ENCODE measurements around the gene MYOZ2. TPM values are rescaled to one million over a fixed set of nuclear protein-coding genes. Genes with fewer than 3 reads are reported as not detected.
A peak's percentile ranks its signal among the peaks of the same experiment; 100 is the strongest.

The MYOZ2 gene
- total RNA-seq, 1 donor from 2014 or later, result not detected

GRCh38 chr4:119211867-119212233 lies 76.2 kb downstream of the MYOZ2 start:
- TF ChIP-seq, protein P1, sequence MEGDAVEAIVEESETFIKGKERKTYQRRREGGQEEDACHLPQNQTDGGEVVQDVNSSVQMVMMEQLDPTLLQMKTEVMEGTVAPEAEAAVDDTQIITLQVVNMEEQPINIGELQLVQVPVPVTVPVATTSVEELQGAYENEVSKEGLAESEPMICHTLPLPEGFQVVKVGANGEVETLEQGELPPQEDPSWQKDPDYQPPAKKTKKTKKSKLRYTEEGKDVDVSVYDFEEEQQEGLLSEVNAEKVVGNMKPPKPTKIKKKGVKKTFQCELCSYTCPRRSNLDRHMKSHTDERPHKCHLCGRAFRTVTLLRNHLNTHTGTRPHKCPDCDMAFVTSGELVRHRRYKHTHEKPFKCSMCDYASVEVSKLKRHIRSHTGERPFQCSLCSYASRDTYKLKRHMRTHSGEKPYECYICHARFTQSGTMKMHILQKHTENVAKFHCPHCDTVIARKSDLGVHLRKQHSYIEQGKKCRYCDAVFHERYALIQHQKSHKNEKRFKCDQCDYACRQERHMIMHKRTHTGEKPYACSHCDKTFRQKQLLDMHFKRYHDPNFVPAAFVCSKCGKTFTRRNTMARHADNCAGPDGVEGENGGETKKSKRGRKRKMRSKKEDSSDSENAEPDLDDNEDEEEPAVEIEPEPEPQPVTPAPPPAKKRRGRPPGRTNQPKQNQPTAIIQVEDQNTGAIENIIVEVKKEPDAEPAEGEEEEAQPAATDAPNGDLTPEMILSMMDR (IDR thresholded peaks at IDR 0.05; ENCODE audit: insufficient read depth, low read length, severe bottlenecking), result no peak
- no peak for FAIRE-seq
- no peak for DNase-seq (ENCODE audit: low read depth)
- H3K36me3 ChIP-seq (ENCODE audit: control insufficient read depth, insufficient read depth, low read length), result no peaks in the 10 kb centered on the region
- no peaks in the 10 kb centered on the region for H3K27me3 ChIP-seq (ENCODE audit: control insufficient read depth, insufficient read depth, low read length)
- peak overlapping the region; percentile 46 for H3K4me3 ChIP-seq (ENCODE audit: low read depth, low read length)

DNA sequence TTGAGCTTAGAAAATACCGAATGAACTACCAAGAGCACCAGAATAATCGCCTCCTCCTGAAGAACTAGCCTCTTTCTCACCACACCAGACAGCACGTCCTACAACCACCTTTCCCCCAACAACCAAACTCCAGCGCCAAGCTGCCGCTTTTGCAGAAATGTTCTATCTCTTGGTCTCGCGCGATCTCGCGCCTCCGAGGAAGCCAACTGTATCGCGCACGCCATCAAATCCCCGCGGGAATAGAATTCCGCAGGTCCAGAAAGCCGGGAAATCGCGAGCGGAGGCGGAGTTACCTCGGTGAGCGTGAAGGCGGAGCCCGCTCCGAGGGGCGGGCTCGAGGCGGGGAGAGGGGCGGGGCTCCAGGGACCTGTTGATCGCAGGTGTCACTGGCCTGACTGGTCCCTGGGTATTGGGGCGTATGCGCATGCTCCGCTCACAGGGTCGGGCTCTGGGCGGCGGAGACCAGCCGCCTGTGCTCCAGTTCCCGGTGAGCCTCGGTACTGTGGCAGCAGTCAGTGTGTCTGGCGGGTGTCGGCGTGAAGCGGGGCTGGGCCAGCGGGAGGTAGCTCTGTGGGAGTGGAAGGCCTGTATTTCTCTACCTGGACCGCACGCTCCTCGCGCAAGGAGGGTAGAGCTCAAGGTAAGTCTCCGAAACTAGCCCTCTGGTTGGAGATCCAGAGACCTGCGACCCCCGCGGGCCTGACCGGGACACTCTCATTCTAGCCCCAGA lies 76.8 kb downstream of the MYOZ2 start, which contains the start of gene USP53:
Gene USP53 (plus strand): TSS at position 480 of the 730 bp plus-strand sequence. CDS start 27,047 bp downstream, outside the sequence.
- Histone ChIP-seq H3K27me3 (ENCODE audit: control insufficient read depth, insufficient read depth, low read length) (no peaks in the 10 kb centered on the region), H3K4me3 (ENCODE audit: low read depth, low read length) (peak within 1 kb of the TSS; percentile 91), H3K36me3 (ENCODE audit: control insufficient read depth, insufficient read depth, low read length) (no peaks in the 10 kb centered on the region)
- peak; percentile 95 for FAIRE-seq
- TF ChIP-seq, protein P1 (IDR thresholded peaks at IDR 0.05; ENCODE audit: insufficient read depth, low read length, severe bottlenecking), result no peak
- DNase-seq (ENCODE audit: low read depth), result peak; percentile 97

DNA sequence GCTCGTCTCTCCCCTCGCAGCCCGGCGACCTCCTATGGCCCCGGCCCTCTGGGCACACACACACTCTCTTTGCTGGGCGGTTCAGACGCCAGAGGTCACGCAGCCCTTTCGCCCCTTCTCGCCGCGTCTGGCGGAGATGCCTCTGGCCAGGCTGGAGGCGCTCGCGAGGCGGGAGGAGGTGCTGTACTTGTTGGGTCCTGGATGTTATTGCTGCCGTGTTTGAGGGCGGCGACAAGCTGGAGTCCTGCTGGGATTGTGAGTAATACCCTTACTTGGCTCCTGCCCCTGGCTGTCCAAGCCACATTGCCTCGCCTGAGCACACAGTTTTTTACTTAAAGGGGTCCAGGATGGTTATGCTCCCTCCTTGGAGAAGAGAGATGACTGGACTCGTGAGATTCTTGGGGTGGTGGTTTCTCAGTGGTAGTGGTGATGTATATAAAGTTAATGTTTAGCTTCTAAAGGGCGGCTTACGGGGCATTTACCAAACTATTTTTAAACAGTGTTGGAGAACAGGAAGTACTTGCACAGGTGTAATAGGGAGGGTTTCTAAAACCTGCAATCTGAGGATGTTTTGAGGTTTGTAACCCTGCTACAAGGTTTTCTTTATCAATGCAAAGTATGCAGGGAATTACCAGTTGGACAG lies 77.5 kb downstream of the MYOZ2 start:
- peak; percentile 81 for FAIRE-seq

GRCh38 chr4:119218093-119218492 lies 82.5 kb downstream of the MYOZ2 start:
- TF ChIP-seq, protein P1 (IDR thresholded peaks at IDR 0.05; ENCODE audit: insufficient read depth, low read length, severe bottlenecking), result no peak
- H3K27me3 ChIP-seq (ENCODE audit: control insufficient read depth, insufficient read depth, low read length), result no peaks in the 10 kb centered on the region
- H3K4me3 ChIP-seq (ENCODE audit: low read depth, low read length), result no peak overlapping the region
- FAIRE-seq (no peak), DNase-seq (ENCODE audit: low read depth) (no peak)
- peaks cover 2% of the 10 kb centered on the region for H3K36me3 ChIP-seq (ENCODE audit: control insufficient read depth, insufficient read depth, low read length)

More for the DNA sequence above, 77.5 kb downstream of the MYOZ2 start:
- TF ChIP-seq, protein P1 (IDR thresholded peaks at IDR 0.05; ENCODE audit: insufficient read depth, low read length, severe bottlenecking), result peak; percentile 53
- DNase-seq (ENCODE audit: low read depth), result peak; percentile 87
- no peaks in the 10 kb centered on the region for H3K27me3 ChIP-seq (ENCODE audit: control insufficient read depth, insufficient read depth, low read length)
- H3K36me3 ChIP-seq (ENCODE audit: control insufficient read depth, insufficient read depth, low read length), result peaks cover 2% of the 10 kb centered on the region
- H3K4me3 ChIP-seq (ENCODE audit: low read depth, low read length), result peak overlapping the region; percentile 91

DNA sequence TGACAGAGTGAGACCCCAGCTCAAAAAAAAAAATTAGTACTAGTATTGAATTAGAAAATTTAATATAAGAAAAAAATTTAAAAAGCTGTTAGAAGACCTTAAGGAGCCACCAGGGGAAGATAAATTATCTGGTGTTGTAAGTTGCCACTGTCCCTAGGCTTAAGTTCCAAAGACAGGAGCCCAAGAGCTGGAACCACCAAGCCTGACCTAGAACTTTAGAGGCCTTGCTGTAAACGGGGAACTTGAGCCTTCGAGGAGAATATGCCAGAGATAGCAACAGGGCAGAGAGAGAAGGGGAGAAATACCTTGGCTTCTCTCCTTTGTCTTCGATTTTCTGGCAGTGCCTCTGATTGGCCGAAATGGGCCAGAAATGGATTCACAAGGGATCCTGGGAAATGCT lies 85.8 kb downstream of the MYOZ2 start:
- H3K27me3 ChIP-seq (ENCODE audit: control insufficient read depth, insufficient read depth, low read length), result no peaks in the 10 kb centered on the region
- TF ChIP-seq, protein P1 (IDR thresholded peaks at IDR 0.05; ENCODE audit: insufficient read depth, low read length, severe bottlenecking), result no peak
- DNase-seq (ENCODE audit: low read depth), result no peak
- FAIRE-seq, result no peak
- peaks cover 2% of the 10 kb centered on the region for H3K36me3 ChIP-seq (ENCODE audit: control insufficient read depth, insufficient read depth, low read length)
- no peak overlapping the region for H3K4me3 ChIP-seq (ENCODE audit: low read depth, low read length)

Data from bronchial epithelial cell (primary cell).